Frontal cortex (tissue), 4 donors: ENCODE data around the gene KRT31. TPM values are rescaled to one million over a fixed set of nuclear protein-coding genes. Genes with fewer than 3 reads are reported as not detected.
"Not testable (repeated sequence)": the region's sequence is repeated elsewhere in the genome, so short reads cannot be mapped to it uniquely, and the experiment has no call there.

ENCODE experiments used
- DNase-seq, 2 donors: peaks; one replicate each; pipeline ENCODE4 v3.0.0; 2012; ENCODE audit warnings: low spot score in 2 of 2
- FAIRE-seq: peaks from 2 replicates; lab custom pipeline; 2012; peaks lifted over from hg19 to GRCh38; lab: Jason Lieb, UNC
- total RNA-seq: library from RNA; depleted of rRNA; stranded (reverse); fragments of >200 nt; gene quantifications from one replicate; pipeline ENCODE4 v1.2.3, GENCODE V29; 2014
- donor health status: control.
- donor health status: control.
- donor health status: control.

The KRT31 gene
- total RNA-seq, 1 donor from 2014 or later: 1.2 TPM

DNA sequence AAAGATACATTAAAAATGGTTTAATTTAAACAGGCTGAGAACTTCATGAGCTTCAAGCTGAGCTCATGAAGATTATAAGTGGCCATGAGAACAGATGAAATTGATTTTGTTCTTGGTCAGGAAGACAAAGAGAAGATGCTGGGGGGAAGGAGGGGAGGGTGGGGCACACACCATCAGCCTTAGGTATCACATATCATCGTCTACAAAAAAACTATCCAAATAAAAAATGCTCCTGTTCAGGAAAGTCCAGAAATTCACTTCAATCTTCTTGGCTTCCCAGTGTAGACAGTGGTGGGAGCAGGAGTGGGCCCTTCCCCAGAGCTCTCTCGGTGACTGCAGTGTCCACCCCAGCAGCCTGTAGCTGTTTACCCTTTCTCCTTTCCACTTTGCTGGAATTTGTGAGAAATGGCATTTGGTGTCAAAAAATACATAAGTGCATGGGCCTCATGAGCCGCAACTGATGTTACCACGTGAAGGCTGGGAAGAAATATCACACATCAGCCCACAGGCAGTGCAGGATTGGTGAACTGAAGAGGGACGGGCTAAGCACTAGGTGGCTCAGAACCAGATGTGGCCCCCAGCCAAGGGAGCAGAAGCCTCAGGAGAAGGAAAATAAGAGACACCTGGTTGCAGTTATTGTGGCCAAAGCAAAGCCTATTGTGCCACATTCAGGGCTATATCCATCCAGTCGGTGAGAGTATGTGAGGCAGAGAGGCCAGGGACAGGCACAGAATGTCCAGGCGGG lies 20.9 kb upstream of the KRT31 start:
- FAIRE-seq (no peak), DNase-seq (no peak)

DNA sequence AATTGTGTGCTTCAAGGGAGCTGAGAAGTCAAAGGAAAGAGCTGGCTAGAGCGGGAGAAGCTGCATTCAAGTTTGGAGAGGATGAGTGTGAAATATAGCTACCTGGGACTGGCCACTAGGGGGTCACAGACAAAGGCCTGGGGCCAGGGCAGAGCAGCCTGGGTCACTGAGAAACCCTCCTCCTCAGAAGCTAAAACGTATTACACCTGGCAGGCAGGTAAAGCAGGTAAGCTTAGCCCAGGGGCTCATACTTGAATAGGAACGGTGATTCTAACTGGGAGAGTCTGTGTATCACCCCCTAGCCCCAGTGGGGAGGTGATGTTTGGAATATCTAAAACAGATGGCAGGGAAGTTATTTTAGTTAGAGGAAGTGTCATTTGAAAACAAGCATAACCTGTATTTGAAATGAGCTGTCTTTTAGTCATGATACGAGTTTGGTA lies 20.2 kb upstream of the KRT31 start:
- no peak for FAIRE-seq
- DNase-seq: no peak

DNA sequence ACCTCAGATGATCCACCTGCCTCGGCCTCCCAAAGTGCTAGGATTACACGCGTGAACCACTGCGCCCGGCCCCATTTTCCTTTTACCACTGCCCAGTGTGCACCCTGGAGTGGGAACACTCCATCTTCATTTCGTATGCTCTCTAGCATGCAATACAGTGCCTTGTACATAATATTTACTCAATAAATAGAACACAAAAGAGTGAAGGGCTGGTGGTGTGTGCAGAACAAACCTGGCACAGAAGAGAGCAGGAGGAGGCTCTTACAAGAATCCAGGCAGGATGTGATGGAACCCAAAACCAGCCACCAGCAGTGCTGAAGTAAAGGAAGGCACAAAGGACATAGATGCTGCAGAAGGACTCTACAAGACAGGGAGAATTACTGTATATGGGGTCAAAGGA lies 19.7 kb upstream of the KRT31 start:
- FAIRE-seq (no peak), DNase-seq (no peak)

DNA sequence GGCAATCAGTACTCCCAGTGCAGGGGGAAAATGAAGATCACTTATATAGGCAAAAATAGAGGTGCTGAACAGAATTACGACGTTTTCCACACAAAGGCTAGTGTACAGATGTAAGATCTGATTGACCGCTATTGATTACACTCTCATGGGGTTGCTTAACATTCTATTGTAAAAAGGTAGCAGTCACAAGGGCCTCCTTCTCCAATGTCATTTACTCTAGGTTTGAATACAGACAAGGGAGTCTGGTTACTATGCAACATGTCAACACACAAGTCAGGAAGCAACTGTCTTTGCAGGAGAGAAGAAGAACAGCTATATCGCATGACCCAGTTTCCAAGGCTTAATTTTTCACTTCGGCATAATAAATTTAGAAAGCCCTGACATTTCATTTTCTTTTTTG lies 19.1 kb upstream of the KRT31 start:
- no peak for DNase-seq
- no peak for FAIRE-seq

DNA sequence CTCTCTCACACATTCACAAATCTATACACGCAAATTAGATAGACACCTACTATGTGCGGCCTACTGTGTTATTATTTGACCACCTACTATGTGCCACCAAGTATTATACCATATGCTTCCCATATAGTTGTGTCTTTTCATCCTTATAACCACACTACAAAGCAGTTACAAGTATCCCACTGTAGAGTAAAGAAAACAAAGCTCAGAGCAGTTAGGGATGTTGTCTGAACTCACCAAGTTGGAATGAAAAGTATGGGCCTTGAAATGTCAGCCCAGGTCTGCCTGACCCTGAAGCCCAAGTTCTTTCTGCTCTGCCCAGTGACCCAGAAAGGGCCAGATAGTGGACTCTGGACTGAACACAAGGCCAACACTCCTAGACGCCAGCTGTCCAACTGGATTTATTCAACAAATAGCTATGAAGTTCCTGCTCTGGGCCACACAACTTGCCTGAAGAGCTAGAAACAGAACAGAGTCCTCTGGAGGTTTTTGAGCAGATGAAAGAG lies 18.5 kb upstream of the KRT31 start:
- DNase-seq: no peak
- no peak for FAIRE-seq

DNA sequence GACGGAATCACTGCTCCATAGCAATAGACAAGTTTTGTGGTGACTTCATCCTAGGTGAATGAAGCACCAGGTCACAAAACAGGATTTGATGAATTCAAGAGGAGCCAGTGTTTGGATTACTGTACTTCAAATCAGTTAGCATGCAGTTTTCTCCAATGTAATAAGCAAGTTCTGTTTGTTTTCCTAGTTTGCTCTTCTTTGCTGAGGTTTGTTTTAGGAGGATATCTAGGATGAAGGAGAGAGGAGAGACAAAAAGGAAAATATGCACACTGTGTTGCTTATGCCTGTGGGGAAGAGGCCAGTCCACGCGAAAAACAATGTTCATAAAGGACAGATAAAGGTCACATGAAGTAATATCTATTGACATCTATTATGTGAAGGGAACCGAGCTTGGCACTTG lies 18.0 kb upstream of the KRT31 start:
- DNase-seq: no peak
- FAIRE-seq: no peak

DNA sequence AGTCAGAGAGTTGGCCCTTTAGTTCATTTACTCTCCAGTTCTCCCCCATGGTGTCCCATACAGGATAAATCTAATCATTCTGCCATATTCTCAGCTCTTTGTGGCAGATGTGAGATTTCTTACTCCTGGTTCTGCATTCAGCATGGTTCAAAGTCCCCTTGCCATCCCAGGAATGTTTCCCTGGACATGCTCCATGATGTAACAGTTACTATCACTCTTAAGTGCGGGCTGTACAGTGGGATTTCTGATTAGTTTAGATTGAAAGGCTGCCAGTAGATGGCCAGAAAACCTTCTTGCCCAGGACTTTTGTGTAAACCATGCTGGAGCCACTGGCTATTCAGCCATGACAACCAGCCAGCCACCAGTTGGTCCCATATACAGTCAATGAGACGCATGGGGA lies 16.6 kb upstream of the KRT31 start:
- FAIRE-seq: no peak
- no peak for DNase-seq

DNA sequence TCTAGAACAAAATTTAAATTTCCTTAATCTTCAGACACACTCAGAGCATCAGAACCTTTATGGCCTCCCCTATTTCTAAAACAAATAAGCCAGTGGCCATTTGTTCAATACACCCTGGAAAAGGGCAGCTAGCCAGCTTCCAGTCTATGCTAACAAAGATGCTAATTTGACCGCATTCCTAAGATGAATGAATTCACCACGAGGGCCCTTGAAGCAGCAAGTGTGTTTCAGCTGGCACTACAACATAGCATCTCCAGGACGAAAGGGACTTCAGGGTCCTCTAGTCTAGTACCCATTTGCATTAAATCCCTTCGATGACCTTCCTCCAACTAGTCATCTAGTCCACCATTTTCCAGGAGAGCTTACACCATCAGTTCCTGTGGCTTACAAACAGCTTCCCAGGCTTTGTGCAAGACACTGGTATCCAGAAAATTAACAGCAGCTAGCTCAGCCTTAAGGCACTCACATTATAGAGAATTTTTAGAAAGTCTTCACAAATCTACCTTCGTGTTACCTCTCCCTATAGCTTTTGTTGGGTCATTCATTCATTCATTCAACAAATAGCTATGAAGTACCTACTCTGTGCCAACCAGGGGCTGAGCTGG lies 16.0 kb upstream of the KRT31 start:
- FAIRE-seq (no peak), DNase-seq (no peak)

DNA sequence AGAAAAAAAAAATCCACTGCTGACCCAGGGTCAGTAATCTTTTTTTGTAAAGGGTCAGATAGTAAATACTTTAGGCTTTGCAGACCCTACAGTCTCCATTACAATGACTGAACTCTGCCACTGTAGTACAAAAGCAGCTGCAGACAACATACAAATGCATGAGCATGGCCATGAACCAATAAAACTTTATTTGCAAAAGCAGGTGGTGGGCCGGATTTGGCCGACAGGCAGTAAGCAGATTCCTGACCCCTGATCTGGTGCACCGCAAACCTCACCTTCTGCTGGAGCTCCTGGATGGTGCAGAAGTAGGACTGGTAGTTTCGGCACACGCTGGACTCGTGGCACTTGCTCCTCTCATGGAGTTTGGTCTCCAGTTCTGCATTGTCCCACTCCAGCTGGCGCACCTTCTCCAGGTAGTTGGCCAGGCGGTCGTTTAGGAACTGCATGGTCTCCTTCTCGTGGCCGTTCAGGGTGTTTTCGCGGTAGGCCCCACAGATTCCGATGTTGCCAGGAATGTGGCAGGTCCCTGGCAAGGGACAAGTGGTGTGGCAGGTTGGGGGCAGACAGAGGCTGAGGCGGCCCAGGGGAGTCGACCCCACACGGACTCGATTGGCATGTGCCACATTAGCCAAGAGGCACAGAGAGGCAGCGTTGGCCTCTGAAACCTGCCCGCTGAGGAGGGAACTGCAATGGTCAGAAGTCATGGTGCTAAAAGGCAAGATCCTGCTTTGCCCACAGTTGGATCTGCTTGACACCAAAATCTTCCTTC lies 13.8 kb upstream of the KRT31 start:
- no peak for DNase-seq
- FAIRE-seq: no peak

DNA sequence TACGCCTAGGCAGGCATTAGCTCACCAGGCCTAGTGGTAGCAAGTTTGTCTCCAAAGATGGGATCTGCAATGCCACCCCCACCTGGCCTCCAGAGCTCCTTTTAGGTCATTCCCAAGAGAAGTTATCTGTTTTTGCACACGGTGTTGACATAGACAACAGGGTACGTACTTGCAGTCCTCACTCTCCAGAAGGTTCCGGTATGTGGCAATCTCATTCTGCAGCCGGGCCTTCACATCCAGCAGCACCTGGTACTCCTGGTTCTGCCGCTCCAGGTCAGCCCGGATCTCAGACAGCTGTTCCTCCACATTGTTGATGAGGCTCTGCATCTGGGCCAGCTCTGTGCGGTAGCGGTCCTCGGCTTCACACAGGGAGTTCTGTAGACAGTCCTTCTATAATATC lies 9.8 kb upstream of the KRT31 start:
- DNase-seq: no peak
- no peak for FAIRE-seq

DNA sequence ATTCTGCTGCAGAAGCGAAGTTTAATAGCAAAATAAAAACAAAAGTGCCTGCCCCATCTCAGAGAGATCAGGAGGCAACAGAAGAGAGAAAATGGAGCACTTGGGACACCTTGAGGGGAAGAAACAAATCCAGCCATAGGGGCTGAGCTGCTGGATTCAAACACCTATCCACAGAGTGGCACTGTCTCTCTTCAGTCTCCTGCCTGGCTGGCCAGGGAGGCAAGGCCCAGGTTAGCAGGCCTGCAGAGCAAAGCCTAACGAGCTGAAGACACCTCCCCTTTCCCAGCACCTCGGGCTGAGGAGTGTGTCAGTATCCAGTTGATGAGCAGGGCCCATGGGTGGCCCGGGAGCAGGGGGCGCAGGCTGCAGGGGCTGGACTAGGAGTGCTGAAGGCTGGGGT lies 8.8 kb upstream of the KRT31 start:
- DNase-seq (no peak), FAIRE-seq (no peak)

DNA sequence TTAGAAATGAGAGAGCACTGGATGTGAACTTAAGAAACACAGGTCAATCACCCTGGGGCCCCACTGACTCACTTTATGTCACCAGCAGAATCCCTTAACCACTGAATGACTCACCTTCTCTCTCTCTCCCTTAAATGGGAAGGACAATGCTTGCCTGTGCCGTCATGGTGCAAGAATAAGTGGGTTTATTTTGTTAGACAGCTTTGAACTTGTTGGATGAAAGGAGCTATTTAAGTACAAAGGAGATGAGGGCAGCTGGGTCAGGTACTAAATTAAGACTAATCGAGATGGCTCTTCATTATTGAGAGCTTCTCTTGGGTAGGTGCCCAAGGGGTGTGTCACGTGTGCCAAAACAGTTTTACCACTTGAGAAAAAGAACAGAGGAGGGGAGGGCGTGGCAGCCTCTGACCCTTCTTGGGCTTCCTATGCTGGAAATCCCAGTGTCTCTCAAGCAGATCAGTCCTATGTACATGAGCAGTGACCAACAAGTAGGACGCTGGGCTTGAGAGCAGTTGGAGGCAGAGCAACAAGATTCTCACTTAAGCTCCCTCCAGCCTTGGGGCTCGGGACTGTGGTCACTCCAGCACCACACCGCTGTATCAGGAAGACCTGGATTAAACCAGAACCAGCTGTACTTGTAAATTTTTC lies 6.7 kb upstream of the KRT31 start:
- no peak for DNase-seq
- FAIRE-seq: no peak

DNA sequence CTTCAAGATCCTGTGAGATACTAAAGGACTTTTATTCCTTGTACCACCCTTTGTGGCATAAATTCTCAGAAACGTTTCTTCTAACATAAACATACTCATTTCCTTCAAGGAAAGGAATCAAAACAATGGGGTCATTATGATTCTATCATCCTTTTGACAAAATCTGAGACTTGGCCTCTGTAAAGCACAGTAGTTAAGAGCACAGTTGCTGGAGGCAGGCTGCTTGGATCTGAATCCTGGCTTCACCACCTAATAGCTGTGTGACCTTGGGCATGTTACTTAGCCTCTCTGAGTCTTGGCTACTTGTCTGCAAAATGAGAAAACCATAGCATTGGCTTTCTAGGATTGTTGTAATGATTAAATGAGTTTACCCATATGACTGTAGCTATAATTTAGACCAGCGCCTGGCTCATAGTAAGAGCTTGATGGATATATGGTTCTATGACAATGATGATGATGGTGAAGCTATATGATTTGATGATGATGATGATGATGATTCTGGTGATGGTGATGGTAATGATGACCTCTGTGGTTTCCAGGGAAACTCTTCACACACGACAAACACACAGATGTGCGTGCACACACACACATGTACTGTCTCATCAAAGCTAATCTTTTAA lies 6.1 kb upstream of the KRT31 start:
- DNase-seq (no peak), FAIRE-seq (no peak)

DNA sequence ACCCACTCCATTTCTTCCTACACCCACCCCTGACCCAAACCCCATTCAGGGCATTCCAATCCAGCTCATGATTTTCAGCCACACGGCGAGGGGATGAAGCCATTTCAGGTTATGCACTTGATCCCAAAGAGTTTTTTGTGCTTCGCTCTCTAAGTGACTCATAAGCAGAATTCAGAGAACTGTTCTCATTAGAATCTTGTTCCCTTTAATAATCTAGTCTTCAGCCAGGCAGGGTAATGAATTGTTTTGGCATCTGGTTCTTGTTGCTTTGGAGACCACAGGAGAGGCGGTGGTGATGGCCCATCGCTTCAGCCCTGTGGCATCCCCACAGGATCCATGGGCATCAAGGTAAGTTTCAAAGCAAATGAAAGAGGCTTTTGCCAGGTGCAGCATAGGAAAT lies 4.8 kb upstream of the KRT31 start:
- FAIRE-seq (no peak), DNase-seq (no peak)

DNA sequence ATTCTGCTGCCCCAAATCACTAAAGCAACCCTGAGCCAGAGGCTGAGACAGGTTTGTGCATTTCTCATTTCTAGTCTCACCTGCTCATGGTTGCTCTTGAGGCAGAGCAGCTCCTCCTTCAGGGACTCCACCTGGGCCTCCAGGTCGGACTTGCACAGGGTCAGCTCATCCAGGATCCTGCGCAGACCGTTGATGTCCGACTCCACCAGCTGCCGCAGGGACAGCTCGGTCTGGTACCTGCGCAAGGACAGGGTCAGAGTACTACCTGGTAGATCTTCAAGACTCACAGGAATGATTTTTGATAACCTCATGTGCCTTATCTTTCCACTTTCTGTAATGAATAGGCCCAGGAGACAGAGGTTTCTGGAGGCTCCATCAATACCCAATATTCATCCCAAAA lies 1.1 kb downstream of the KRT31 start:
- DNase-seq (no peak), FAIRE-seq (no peak)

DNA sequence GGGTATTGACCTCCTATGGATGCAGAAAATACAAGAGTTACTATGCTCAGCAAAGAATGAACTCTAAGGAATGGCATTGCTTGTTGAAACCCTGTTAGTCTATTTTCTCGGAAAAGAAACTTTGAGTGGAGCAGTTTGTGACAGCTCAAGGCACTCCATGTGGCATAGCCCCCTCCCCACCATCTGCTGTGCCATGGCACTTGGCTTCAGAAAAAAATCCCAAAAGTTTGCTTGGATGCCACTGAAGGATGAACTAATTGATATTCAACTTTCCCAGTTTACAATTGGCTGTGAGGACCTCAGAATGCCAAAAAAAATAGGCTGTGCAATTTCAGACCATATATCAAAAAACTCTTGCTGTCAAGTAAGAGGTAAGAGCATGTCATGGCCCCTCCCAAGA lies 1.8 kb downstream of the KRT31 start:
- FAIRE-seq (no peak), DNase-seq (no peak)

DNA sequence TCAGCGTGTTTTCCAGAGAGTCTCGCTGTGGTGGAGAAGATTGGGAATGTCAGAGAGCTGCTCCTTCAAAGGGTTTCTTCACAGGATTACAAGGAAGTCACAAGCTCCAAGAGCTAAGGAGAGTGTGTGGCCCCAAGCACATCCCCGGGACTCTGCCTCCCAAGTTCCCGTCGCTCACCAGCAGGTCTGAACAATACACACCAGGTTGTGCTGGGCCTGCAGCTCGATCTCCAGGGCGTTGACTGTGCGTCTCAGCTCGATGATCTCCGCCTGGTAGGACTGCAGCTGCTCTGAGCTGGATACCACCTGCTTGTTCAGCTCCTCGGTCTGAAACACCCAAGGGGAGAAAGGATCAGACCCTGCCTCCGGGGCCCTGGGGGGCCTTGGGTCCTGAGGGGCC lies 2.4 kb downstream of the KRT31 start:
- FAIRE-seq, DNase-seq: not testable (repeated sequence)

DNA sequence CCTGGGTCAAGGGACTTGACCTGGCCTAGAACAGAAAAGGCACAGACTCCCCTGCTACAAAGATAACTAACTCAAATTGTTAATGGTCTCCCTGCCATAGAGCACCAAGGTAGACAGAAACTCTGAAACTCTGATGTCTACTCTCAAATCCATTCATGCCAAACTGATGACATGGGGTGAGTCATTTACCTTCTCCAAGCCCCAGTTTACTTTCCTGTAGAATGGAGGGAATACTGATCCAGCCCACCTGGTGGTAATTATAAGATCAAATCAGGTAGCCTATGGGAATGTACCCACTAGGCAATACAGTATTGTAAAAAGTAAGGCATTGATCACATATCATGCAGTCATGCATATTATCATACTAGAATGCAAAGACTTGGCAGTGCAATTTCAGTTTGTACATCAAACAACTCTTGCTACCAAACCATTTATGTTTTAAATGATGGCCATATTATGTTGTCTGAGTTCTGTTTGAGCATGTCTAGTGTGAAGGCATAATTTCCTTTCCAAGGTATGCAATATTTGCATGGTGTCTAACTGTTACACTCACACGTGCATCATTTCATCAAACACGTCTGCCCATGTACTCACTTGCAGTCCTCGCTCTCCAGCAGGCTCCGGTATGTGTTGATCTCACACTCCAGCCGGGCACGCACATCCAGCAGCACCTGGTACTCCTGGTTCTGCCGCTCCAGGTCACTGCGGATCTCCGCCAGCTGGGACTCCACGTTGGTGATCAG lies 3.0 kb downstream of the KRT31 start:
- FAIRE-seq (no peak), DNase-seq (no peak)

DNA sequence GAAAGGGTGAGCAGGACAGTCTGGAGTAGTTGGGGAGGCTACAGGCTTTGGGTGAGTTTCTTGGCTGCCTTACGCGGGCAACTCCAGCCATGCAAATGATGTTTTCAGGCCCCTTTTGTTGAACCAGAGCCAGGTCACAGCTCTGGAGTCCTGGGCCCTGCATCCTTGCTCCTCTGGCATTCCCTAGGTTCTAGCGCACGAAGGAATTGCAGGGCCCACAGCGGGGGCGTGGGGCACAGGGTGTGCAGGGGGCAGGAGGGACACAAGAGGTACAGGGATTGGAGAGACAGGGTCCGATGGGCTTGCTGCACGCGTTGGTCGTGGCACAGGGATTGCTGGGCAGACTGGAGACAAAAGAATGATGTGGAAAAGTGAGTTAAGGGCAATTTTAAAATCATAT lies 3.6 kb downstream of the KRT31 start:
- no peak for DNase-seq
- FAIRE-seq: no peak
